Colonic mucosa (tissue), 4 donors: ENCODE results near the gene TNF. TPM values are rescaled to one million over a fixed set of nuclear protein-coding genes. Genes with fewer than 3 reads are reported as not detected.
A peak's percentile ranks its signal among the peaks of the same experiment; 100 is the strongest.

Source experiments
- DNase-seq: peaks from one replicate; pipeline ENCODE4 v3.0.0-alpha.2; 2020
- H3K27ac ChIP-seq: fragments of 200-600 bp; one replicate; pipeline ENCODE4 v1.8.0; 2021
- H3K27me3 ChIP-seq: fragments of 200-600 bp; one replicate; pipeline ENCODE4 v1.8.0; 2021
- H3K36me3 ChIP-seq: fragments of 200-600 bp; one replicate; pipeline ENCODE4 v1.8.0; 2021
- H3K4me1 ChIP-seq: fragments of 200-600 bp; one replicate; pipeline ENCODE4 v1.8.0; 2021; ENCODE audit warnings: mild to moderate bottlenecking
- H3K4me3 ChIP-seq: fragments of 200-600 bp; one replicate; pipeline ENCODE4 v1.8.0; 2021
- H3K9ac ChIP-seq, 2 donors: one replicate each; pipeline ENCODE4 v1.7.0; 2013; ENCODE audit warnings: control low read depth in 2 of 2, low read depth in 2 of 2, low read length in 2 of 2
- H3K9me3 ChIP-seq: fragments of 200-600 bp; one replicate; pipeline ENCODE4 v1.8.0; 2021
- CTCF ChIP-seq: fragments of 200-600 bp; IDR thresholded peaks from one replicate; pipeline ENCODE4 v1.8.0; 2022; ENCODE audit warnings: antibody characterized with exemption, mild to moderate bottlenecking
- intact Hi-C: fragments of 100-400 bp; cut with DNase I; formaldehyde crosslinking; loops from one replicate; pipeline ENCODE4 v1.14.1; 2022
- total RNA-seq, 2 donors: library from RNA; stranded (reverse); fragmentation: NEBNext Ultra II Directional in 1 of 2; extraction: Animal tissue kit (Norgen Biotek cat#: 25700) in 1 of 2; gene quantifications; one replicate each; pipeline ENCODE4 v1.2.1, GENCODE V29; 2021
- donor health status: healthy.
- donor health status: DM: no; HTN: no; CAD: no.
- donor health status: DM: no; HTN: no; CAD: no.

The TNF gene
- total RNA-seq = 1 to 10 TPM in 1 of 2 donors, under 1 TPM in 1; 0.48 to 1.4 TPM

GRCh38 chr6:31575335-31575901 lies at the start of gene TNF:
Gene TNF (plus strand): TSS chr6:31575565. CDS start chr6:31575742, 177 bp downstream.
- H3K9ac ChIP-seq = peak within 1 kb of the TSS; percentile 13 to 46
- peaks cover under 1% of the 10 kb centered on the region for H3K4me1 ChIP-seq
- H3K9me3 ChIP-seq = no peaks in the 10 kb centered on the region
- no peak for TF ChIP-seq CTCF
- H3K27me3 ChIP-seq = no peaks in the 10 kb centered on the region
- intact Hi-C loops = no loop called here
- DNase-seq = peak; percentile 62
- no peaks in the 10 kb centered on the region for H3K36me3 ChIP-seq
- peak within 1 kb of the TSS; percentile 34 for H3K4me3 ChIP-seq
- peak within 1 kb of the TSS; percentile 34 for H3K27ac ChIP-seq

GRCh38 chr6:31525932-31526591 lies 49.3 kb upstream of the TNF start:
- H3K27ac ChIP-seq = no peak overlapping the region
- no peak overlapping the region for H3K4me3 ChIP-seq
- no peak overlapping the region for H3K9ac ChIP-seq
- peaks cover 5% of the 10 kb centered on the region for H3K36me3 ChIP-seq
- no peaks in the 10 kb centered on the region for H3K27me3 ChIP-seq
- DNase-seq = no peak
- TF ChIP-seq CTCF = no peak
- intact Hi-C loops = no loop called here
- H3K4me1 ChIP-seq = no peaks in the 10 kb centered on the region
- H3K9me3 ChIP-seq = no peaks in the 10 kb centered on the region

- H3K27me3 ChIP-seq = no peaks in the 10 kb centered on the region
- no peak for DNase-seq
- H3K4me3 ChIP-seq = no peak overlapping the region
- peaks cover 15% of the 10 kb centered on the region for H3K36me3 ChIP-seq
- no peaks in the 10 kb centered on the region for H3K4me1 ChIP-seq
- no peak overlapping the region for H3K9ac ChIP-seq
- H3K27ac ChIP-seq = no peak overlapping the region
- H3K9me3 ChIP-seq = no peaks in the 10 kb centered on the region
- intact Hi-C loops = no loop called here
- no peak for TF ChIP-seq CTCF
Observed at GRCh38 chr6:31528307-31528777, 47.0 kb upstream of the TNF start.

- no peaks in the 10 kb centered on the region for H3K27me3 ChIP-seq
- DNase-seq = no peak
- H3K9me3 ChIP-seq = no peaks in the 10 kb centered on the region
- H3K36me3 ChIP-seq = peaks cover 15% of the 10 kb centered on the region
- H3K4me3 ChIP-seq = no peak within 1 kb of the TSS
- intact Hi-C loops = no loop called here
- H3K9ac ChIP-seq = no peak within 1 kb of the TSS
- no peaks in the 10 kb centered on the region for H3K4me1 ChIP-seq
- no peak within 1 kb of the TSS for H3K27ac ChIP-seq
- TF ChIP-seq CTCF = no peak
Observed at GRCh38 chr6:31528821-31529328, 46.5 kb upstream of the TNF start, which contains the start of gene MCCD1. Gene MCCD1 (plus strand): TSS chr6:31528962. CDS start chr6:31529015, 53 bp downstream.

GRCh38 chr6:31529329-31530150 lies 45.8 kb upstream of the TNF start:
- DNase-seq = no peak
- no peaks in the 10 kb centered on the region for H3K27me3 ChIP-seq
- no peak for TF ChIP-seq CTCF
- H3K9me3 ChIP-seq = no peaks in the 10 kb centered on the region
- H3K36me3 ChIP-seq = peaks cover 22% of the 10 kb centered on the region
- H3K4me1 ChIP-seq = no peaks in the 10 kb centered on the region
- H3K9ac ChIP-seq = no peak overlapping the region
- H3K27ac ChIP-seq = no peak overlapping the region
- intact Hi-C loops = no loop called here
- no peak overlapping the region for H3K4me3 ChIP-seq
